Measurements from ENCODE around the gene PLPP3.
A peak's percentile ranks its signal among the peaks of the same experiment; 100 is the strongest.

GRCh38 chr1:56477164-56478111 is 101.9 kb downstream of the PLPP3 start:
- TF ChIP-seq POLR2A (IDR thresholded peaks at IDR 0.05): peak in 1 of 2 donors; percentile 15
- TF ChIP-seq CTCF (IDR thresholded peaks at IDR 0.05): no peak

Measured in suprapubic skin (tissue), 3 donors.